NCI-H1092 (cell line): Measurements from ENCODE around the gene PPFIA1.
"Not testable (repeated sequence)": the region's sequence is repeated elsewhere in the genome, so short reads cannot be mapped to it uniquely, and the experiment has no call there.

ENCODE experiments used
- DNase-seq: peaks from one replicate; lab custom pipeline; 2025; lab: John Stamatoyannopoulos, UW

The PPFIA1 gene

DNA sequence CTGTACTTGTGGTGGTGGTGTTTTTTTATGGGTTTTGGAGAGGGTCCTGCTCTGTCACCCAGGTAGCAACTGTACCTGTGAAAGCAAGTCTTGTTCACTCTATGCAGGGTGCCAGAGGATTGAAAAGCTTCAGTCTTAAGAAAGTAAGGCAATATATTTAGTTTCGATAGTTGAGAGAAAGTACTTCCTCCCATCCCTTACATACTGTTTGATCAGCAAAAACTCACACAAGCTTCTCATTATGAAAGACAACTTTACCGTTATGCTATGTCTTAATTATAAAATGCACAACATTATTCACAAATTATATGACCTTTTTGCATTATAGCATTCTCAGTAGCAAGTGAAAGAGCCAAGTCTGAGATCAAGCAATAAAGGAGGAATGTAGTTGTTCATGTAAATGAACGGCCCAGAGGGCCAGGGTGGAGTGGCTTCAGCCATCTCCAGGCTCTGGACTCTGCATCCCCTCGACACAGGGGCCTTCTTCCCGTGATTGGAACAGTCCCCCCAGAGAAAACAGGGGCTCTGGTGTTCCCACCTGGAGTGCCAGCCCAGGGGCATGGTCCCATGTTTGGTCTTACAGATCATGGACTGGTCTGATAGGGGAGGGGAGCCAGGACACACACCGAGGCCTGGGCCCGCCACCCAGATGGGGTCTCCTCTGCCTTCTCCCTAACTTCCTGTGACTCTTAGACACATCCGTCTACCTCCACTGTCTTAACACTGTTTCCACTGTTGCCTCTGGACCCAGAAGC, 89.1 kb downstream of the PPFIA1 start:
- DNase-seq = no peak

DNA sequence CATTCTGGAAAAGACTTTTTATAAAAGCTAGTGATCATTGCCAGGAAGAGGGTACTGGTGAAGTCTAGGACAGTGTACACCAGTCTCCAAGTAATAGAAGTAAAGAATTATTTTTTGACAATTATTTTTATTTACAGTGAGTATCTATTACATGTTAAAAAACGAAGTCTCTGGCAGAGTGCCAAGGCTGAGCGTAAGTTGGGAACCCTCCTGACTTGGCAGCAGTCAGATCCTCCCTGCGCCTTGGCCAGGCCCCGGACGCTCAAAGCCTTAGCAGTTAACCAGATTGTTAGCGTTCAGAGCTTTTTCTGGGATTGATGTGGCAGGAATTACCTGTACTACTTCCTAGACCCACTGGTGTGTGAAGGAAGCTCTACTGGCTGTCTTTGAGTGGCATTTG, 89.7 kb downstream of the PPFIA1 start:
- DNase-seq = no peak

DNA sequence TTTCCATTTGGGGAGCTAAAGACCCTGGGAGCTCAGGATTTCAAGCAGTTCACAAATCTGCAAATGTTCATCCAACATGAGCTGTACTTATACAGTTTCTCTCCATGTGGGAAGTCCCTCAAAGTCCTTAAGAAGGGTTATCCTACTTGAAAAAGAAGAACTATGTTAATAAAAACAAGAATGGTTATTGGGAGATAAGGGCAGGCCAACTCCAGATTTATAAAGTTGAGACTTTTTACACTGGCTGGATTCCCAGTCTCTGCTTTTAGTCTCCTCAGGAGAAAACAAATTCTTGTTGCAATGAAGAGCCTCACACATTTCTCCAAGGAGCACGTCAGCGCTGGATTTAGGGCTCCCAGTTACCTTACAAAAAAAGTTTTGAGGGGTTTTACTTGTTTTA, 93.7 kb downstream of the PPFIA1 start:
- no peak for DNase-seq

DNA sequence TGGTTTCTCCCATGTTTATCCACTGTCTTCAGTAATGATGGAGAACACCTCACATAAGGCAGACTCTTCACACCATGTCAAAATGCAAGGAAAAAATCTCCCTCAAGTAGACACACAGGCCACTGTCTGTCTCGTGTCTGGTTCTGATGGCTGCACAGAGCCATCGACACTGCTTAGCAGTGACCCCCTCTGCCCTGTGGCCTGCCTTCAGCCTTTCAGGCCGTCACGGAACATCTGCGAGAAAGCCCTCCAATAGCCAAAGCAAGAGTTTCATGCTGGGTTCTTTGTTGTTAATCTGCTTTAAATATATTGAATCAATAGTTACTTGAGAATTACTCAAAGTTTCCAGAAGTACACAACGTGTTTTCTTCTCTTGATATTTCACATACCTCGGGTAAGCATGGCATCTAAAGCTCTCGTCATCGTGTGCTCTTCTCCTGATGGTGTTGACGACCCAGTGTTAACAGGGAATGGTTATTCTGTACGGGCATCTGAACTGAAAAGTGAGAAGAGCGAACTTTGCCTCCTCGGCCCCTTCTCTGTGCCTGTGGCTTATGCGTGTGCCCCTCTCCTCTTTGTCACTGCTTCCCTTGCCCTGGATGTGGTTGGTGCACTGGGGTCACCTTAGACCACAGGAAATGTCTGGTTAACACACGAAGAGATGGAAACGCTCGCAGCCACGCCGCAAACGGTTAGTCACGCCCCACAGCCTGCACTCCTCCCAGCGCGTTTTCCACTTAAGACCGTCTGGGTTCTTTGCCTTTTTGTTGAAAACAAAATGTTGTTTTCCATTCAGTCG, 94.5 kb downstream of the PPFIA1 start:
- no peak for DNase-seq

DNA sequence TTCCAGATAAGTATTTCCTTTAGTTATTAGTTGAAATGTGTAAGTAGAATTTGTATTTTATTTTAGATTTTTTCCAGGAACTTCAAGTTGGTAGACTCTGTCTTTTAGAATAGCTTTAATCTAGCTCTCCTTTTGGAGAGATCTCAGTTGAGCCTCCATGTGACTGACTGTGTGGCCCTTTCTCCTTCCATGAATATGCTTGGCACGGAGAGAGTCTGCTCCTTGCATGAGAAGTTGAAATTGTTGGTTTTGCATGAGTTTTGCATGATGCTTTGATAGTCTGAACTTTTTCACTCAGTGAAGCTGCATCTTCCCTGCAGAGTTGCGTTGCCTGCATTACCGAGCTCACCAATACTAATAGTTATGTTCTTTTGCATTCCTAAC, 95.0 kb downstream of the PPFIA1 start:
- DNase-seq = no peak

DNA sequence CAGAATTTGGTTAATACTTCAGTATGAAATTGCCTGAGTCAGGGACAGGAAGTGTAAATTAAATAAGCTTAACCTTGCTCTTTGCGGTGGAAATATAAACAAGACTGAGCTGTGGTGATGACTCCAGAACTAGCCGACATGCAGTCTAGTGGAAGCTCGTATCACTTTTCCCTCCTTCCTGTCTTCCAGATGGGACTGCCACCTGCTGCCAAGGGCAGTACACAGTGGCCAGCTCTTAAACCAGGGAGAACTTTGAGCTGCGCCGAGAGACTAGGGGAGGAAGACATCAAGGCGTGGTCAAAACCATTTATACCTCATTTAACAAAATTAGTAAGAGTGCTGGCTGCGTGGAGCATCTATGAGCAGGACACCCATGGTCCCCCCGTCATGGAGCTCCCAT, 96.6 kb downstream of the PPFIA1 start:
- DNase-seq = no peak

DNA sequence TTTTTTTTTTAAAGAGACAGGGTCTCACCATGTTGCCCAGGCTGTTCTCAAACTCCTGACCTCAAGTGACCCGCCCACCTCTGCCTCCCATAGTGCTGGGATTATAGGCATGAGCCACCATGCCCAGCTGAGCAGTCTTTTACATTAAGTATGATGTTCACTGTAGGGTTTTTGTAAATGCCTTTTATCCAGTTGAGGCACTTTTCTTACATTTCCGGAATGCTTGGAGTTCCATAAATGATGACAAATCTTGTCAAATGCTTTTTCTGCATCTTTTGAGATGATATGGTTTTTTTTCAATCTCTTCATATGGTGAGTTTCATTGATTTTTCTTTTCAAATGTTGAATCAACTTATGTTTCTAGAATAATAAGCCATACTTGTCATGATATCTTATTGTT, 98.5 kb downstream of the PPFIA1 start:
- DNase-seq = no peak

DNA sequence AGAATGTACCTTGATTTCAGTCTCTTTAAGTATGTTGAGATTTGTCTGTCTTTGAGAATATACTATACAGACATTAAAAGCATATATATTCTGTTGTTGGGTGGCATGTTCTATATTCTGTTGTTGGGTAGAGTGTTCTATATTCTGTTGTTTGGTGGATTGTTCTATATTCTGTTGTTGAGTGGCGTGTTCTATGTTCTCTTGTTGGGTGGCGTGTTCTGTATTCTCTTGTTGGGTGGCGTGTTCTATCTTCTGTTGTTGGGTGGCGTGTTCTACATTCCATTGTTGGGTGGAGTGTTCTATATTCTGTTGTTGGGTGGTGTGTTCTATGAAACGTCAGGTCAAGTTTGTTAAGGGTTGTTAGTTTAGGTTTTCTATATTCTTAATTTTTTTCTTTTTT, 100.8 kb downstream of the PPFIA1 start:
- no peak for DNase-seq

DNA sequence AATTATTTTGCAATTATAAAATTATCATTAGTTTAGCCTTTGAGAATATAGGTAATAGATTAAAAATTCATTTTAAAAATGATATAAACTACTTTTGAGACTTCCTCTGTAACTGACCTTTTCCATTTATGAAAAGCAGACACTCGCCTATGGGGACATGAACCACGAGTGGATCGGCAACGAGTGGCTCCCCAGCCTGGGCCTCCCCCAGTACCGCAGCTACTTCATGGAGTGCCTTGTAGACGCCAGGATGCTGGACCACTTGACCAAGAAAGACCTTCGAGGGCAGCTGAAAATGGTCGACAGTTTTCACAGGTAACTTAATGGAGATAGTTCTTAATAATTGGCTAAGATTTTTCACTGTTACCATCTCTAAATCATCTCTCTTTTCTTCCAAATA, 101.6 kb downstream of the PPFIA1 start:
- DNase-seq = no peak

DNA sequence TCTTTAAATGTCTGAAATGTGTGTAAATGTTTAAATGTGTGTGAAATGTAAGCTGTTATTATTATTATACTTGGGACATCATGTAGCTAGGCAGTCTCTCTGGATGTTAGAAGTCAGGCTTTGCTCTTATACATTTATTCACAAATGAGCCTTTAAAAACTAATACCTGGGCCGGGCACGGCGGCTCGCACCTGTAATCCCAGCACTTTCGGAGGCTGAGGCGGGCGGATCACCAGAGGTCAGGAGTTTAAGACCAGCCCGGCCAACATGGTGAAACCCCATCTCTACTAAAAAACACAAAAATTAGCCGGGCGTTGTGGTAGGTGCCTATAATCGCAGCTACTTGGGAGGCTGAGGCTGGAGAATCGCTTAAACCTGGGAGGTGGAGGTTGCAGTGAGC, 106.1 kb downstream of the PPFIA1 start:
- no peak for DNase-seq

DNA sequence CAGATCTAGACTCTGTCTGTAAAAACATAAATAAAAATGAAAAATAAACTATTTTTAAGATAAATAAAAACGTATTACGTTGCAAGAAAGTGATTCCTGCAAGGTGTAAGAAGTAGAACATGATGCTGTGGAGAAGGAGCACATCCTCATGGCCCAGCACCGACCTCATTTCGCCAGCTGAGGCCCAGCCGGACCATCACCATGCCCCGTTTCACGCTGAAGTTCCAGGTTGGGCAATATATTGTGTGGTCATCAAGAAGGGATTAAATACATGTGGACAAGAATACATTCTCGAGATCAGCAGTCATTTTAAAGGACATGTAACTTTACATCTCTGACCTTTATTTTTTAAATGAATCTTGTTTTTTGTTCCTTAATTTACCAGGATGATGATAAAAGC, 107.2 kb downstream of the PPFIA1 start:
- DNase-seq = no peak

DNA sequence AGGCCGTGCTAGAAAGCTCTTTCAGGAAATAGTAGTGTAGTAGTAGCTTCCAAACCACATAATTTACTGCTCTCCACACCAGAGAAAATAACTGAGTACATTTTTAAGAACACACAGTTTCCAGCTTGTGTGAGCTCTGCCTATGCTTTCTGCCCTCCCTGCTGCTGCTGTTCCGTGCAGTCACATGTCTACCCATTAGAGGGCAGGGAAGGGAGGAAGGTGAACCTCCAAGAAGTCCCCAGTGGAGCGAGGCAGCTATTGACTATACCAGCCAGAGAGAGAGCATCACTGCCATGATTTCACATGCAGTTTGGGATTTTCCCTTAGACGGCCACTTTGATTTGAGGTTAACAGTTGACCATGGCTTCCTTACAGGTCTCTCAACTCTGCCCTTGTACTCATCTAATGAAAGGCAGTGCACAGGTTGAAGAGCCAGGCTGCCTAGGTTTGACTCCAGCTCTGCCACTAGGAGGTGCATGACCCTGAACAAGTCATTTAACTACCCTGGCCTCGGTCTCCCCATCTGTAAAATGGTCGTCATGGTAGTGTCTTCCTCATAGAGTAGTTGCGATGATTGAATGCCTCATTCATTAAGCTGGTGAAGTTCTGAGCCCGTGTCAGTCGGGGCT, 108.1 kb downstream of the PPFIA1 start:
- no peak for DNase-seq

DNA sequence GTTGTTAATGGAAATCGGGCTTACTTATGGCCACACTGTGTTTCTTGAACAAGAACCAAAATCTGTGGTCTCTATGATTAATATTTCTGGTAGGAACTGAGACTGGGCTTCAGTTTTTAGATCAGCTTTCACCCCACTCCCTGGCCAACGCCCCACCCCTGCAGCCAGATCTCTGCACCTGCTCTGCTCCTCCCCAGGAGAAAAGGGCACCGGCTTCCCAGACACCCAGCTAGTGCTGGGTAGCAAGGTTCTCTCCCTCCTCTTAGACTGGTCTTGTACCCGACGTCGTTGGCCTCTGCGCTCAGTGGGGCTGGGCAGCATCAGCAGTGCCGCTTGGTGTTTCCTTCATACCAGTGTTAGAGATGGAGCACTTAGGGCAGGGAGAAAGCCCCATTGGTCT, 110.9 kb downstream of the PPFIA1 start:
- DNase-seq = no peak

DNA sequence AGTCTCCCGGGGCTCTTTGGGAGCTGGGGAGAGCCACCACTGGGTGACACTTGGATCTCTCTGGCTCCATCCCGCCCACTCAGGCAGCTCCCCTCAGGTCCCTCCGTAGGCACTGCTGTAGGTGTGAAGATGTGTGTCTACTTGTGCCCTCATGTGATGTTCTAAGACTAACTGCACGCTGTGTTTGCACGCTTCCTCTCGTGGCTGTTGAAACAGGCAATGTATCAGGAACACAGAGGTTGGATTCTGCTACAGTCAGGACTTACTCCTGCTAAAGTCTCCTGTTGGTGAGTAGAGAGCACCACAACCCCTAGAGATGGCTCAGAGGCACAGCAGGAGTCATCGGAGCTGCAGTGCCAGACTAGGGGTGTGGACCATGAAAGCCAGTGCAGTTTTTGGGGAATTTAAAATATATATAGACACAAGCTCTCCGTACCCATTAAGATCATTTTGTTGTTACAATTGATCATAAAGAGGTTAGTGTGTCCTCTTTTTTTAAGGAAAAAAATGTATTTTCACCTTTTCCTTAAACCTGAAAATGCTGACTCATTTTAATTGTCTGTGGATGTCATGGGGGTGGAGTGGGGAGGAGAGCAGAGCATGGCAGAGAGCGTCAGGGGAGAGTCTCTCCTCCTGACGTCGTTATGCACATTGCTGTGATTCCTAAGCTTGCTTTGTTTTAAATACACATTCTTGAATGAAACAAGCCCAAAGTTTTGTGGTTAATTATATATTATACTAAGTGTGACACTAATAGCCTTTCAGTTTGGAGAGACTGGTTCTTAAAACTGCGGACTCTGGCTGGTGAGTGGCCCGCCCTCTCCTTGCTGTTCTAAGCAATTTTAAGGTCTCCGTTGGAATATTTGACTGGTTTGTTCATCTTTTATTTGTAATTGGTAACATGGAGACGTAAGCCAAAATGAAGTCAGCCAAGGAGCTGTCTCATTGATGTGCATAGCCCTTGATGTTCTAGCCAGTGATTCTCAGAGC, 111.7 kb downstream of the PPFIA1 start:
- no peak for DNase-seq

DNA sequence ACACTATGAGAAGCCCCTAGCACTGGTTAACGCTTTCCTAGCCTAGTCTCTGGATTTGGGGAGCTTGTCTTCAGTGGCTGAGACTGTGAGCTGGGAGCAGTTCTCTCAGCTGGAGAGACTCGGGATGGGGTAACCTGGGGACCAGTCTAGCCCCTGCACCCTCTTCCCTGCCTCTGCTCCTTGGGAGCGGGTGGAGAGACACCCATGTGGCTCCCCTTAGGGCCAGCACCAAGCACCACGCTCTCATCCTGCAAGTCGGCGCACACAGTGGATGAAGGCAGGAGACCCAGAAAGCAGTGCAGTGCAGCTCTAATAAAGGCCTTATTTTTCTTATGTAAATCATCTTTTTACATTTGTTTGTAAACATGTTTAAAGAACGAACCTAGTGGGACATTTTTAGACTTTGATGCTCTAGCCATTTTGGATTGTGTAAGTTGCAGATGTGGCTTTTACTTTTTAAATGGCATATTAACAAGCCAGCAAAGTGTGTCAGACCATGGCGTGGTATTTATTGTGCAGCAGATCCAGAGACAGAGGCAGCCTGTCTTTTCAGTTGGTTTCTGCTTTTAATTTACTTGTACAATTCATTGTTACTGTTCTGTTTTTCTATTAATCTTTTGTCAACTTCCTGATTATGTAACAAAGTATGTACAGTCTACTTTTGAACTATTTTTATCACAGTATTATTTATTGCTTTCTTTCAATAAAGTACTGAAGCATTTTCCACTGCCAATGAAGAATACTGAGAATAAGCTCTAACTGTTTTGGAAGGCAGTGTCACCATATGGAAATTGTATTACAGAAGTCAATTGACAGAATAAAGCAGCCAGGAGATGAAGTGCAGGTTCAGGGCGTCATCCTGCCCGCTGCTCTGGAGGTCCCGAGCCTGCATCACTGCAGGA, 113.4 kb downstream of the PPFIA1 start:
- DNase-seq = no peak

DNA sequence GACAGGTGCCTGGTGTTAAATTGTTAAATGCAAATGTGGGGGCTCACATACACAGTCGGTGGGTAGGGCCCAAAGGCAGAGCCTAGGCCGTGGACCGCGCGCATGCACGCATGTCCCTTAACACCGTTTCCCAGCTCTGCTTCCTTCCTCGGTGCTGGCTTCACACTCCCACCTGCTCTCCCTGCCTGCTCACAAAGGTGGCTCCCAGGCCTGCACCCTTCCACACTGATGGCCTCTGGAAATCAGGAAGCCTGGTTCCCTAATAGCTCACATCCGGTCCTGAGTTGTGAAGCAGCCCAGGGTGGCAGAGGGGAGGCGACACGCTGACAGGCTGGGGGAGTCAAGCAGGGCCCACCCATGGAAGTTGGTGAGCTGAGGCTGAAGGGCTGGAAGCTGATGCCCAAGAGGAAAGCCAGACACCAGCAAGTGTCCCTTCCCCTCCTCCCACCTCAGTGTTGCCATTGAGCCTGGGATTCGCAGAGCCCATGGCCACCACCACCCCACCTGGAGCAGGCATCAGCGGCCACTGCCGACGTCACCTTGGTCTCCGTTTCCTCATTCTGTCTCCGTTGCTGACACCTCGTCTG, 114.2 kb downstream of the PPFIA1 start:
- DNase-seq = no peak

DNA sequence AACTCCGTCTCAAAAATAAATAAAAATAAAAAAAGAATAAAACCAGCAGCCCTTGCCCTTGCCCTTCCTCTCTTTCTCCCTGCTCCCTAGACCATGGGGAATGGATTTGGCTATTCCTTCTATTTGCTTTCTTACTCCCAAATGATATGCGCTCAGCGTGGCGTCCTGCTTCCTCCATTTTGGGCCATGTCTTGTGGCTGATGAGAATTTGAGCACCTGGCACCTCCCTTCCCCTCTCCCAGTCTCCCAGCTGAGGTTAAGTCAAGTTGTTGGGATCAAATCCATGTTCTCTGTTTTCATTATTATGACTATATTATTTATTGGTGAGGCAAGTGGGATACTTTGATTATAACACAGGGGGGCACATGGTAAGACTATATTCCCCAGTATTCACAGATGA, 117.1 kb downstream of the PPFIA1 start:
- DNase-seq = no peak

DNA sequence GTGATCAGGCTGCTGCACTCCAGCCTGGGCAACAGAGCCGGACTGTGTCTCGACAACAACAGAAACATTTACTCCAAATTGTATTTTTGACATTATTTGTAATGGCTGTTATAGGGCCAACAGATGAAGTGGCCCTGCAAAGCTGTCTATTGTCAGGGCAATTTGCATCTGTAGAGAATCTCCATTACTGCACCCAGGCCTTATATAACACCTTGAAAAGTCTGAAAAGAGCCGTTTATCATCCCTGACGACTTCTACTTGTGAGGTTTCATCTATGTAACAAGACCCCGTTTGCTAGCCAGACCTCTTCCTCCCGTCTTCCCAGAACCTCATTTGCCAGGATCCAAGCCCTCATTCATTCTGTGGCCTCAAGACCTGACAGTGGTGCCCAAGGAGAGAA, 118.7 kb downstream of the PPFIA1 start:
- no peak for DNase-seq

DNA sequence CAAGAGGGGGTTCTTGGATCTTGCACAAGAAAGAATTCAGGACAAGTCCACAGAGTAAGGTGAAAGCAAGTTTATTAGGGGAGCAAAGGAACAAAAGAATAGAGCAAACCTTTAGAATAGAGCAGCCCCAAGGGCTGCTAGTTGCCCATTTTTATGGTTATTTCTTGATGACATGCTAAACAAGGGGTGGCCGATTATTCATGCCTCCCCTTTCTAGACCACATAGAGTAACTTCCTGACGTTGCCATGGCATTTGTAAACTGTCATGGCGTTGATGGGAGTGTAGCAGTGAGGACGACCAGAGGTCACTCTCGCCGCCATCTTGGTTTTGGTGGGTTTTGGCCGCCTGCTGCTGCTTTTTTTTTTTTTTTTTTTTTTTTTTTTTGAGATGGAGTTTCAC, 120.4 kb downstream of the PPFIA1 start:
- not testable (repeated sequence) for DNase-seq

DNA sequence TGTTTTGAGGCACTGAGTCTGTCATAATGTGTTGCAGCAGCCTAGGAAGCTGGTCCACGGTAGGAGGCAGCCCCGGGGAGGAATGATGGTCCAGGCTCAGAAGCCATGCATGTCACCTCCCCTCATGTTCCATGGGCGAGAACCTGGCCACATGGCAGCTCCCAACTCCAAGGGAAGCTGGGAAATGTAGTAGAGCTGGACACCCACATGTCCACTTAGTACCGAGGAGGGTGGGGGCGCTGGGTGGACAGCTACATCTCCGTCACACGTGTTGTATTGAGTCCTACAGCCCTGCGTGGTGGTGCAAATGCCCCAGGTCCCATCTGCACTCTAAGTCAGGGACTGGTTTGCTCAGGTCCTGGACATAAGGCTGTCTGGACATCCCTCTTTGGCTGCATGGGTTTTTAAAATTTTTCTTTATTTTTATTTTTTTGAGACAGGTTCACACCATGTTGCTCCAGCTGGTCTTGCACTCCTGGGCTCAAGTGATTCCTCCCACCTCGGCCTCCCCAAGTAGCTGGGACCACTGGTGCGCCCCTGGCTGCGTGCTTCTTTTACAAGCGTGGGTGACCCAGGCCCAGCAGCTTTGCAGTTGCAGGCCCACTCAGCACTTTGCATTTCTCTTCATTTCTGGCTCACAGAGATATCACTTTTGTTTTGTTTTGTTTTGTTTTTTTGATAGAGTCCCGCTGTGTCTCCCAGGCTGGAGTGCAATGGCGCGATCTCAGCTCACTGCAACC, 123.9 kb downstream of the PPFIA1 start:
- no peak for DNase-seq
